Right hindlimb (tissue), 1 donor: Measurements from ENCODE around the gene GLOD4.

ENCODE experiments used
- DNase-seq: peaks from one replicate; pipeline ENCODE4 v3.0.0-alpha.2; 2018

GLOD4 gene

DNA sequence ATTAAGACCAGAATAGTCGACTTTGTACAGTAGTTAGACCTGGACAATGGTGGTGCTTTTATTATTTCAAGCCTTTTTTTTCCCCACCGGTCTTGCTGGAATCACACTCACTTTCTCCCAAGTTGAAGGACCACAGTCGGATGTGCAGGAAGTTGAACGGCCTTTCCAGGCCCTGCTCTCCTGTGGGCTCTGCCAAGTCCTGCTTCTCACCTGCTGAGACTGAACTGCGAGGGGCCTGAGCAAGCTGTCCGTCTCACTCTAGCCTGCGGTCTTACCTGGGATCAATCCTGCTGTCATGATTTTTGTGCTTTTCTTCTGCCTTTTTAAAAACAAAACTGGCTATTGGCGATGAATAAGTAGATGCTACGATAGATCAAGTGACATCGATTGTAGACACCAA lies 48.3 kb downstream of the GLOD4 start:
- DNase-seq: no peak

GRCh38 chr17:732902-733720 lies 49.0 kb downstream of the GLOD4 start:
- no peak for DNase-seq

GRCh38 chr17:732067-732901 lies 49.8 kb downstream of the GLOD4 start, which contains the start of gene TLCD3A:
Gene TLCD3A, plus strand, starts transcription at chr17:732596. Its CDS starts 52 bp downstream, at chr17:732648.
- DNase-seq: peak; percentile 85

- no peak for DNase-seq
These were observed 50.4 kb downstream of the GLOD4 start for GRCh38 chr17:731644-732066.

DNA sequence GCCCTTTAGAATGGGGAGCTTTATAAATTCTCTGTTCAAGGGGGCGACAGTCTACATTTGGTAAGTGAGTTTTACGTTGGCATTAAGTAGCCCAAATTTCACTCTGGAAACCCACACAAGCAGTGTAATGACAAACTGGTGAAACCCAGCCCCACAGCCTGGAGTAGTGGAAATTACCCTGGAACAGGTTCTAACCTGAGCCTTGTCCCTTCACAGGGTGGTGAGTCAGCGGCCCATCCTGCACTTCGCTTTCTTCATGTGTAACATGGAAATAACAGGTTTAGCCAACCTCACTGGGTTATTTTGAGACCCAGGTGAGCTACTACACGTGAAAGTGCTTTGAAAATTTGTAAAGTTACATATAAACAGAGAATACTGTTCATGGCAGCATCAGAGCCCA lies 53.2 kb downstream of the GLOD4 start:
- no peak for DNase-seq

GRCh38 chr17:726271-726919 lies 55.7 kb downstream of the GLOD4 start:
- DNase-seq: no peak

GRCh38 chr17:725746-726145 lies 56.3 kb downstream of the GLOD4 start:
- no peak for DNase-seq

GRCh38 chr17:725084-725483 lies 57.0 kb downstream of the GLOD4 start:
- no peak for DNase-seq

GRCh38 chr17:721540-721937 lies 60.5 kb downstream of the GLOD4 start:
- DNase-seq: no peak

DNA sequence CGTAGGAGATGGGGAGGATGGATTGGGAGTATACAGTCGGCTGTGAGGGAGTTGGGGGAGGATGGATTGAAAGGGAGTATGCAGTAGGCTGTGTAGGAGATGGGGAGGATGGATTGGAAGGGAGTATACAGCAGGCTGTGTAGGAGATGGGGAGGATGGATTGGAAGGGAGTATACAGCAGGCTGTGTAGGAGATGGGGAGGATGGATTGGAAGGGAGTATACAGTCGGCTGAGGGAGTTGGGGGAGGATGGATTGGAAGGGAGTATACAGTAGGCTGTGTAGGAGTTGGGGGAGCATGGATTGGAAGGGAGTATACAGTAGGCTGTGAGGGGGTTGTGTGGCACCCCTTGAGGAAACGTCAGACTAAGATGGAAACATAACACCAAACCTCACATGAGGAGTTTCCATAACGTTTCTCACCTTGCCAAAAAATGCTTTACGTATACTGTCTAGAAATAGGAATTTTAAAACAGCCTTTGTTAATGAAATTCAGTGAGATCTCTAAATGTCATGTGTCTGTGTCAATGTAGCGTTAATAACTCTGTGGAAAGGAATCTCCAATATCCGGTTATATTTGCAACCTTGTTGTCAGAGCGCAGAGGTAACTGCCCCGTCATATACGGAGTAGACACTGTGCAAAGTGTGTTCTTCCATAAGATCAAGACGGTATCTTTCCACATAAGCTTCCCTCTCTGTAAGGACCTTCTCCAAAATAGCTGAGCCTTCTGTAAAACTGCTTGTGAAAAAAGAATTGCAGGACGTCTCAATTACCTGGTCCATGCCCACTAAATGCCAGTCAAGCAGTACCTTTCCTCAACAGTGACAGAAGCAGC lies 61.2 kb downstream of the GLOD4 start:
- DNase-seq: no peak

DNA sequence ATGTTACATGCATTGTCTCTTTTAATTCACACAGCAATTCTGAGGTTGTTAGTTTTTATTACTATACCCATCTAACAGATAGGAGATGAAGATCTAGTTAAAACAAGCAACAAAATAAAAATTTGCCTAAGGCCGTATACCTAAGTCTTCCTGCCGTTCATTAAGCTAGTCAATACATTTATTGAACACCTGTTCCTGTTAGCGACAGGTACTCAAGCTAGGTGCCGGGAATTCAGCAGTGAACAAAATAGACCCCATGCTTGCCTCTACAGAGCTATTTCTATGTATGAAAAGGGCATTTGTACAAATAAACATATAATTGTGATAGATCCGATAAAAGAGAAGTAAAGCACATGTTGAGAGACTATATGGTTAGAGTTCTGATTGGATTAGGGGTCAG lies 64.0 kb downstream of the GLOD4 start:
- no peak for DNase-seq
